MCF 10A (cell line): ENCODE results near the gene ERCC8. TPM values are rescaled to one million over a fixed set of nuclear protein-coding genes. Genes with fewer than 3 reads are reported as not detected.

Experiments
- BruUV-seq: library from RNA; stranded (reverse); fragments of 400-500 nt; replicated peaks from 2 replicates; lab custom pipeline; 2021; lab: Mats Ljungman, UMichigan
- CTCF ChIA-PET: fragments of 300-600 bp; sonication (Branson Sonifier 250); formaldehyde crosslinking; extraction: SDS; loops from one replicate; lab custom pipeline; 2021; ENCODE audit warnings: antibody characterized with exemption, inconsistent platforms; lab: Yijun Ruan, JAX
- POLR2A ChIA-PET: fragments of 300-600, 350-650 bp; sonication (Branson Sonifier 250); formaldehyde crosslinking; extraction: SDS; loops from one replicate; lab custom pipeline; 2020; ENCODE audit warnings: antibody characterized with exemption, inconsistent platforms; lab: Yijun Ruan, JAX
- DNase-seq: peaks from one replicate; pipeline ENCODE4 v3.0.0-alpha.2; 2018; ENCODE audit not compliant: unreplicated experiment
- H3K27ac Mint-ChIP-seq: one replicate; pipeline ENCODE4 v1.8.0; 2022; ENCODE audit warnings: mild to moderate bottlenecking, low read depth, mixed read lengths; ENCODE audit not compliant: unreplicated experiment
- H3K27me3 Mint-ChIP-seq: one replicate; pipeline ENCODE4 v1.8.0; 2022; ENCODE audit warnings: mixed read lengths; ENCODE audit not compliant: insufficient read depth, unreplicated experiment
- H3K36me3 Mint-ChIP-seq: one replicate; pipeline ENCODE4 v1.8.0; 2022; ENCODE audit warnings: mild to moderate bottlenecking, moderate library complexity, mixed read lengths; ENCODE audit not compliant: insufficient read depth, unreplicated experiment
- H3K4me1 Mint-ChIP-seq: one replicate; pipeline ENCODE4 v1.8.0; 2022; ENCODE audit warnings: mixed read lengths; ENCODE audit not compliant: insufficient read depth, unreplicated experiment
- H3K4me3 Mint-ChIP-seq: one replicate; pipeline ENCODE4 v1.8.0; 2022; ENCODE audit warnings: mild to moderate bottlenecking, moderate library complexity, mixed read lengths; ENCODE audit not compliant: unreplicated experiment
- H3K9me3 Mint-ChIP-seq: one replicate; pipeline ENCODE4 v1.8.0; 2022; ENCODE audit warnings: mixed read lengths; ENCODE audit not compliant: unreplicated experiment
- CTCF ChIP-seq: fragments of 200-600 bp; IDR thresholded peaks from one replicate; pipeline ENCODE4 v1.8.0; 2022; ENCODE audit warnings: antibody characterized with exemption, mild to moderate bottlenecking; ENCODE audit not compliant: unreplicated experiment
- intact Hi-C: fragments of 100-400 bp; cut with micrococcal nuclease; formaldehyde crosslinking; loops from 2 replicates; pipeline ENCODE4 v1.14.1; 2022
- total RNA-seq: library from RNA; stranded (reverse); gene quantifications from 2 replicates; pipeline ENCODE4 v1.2.3, GENCODE V29; 2022

The ERCC8 gene
- total RNA-seq, 1 experiment from 2014 or later: 17.2 TPM

DNA sequence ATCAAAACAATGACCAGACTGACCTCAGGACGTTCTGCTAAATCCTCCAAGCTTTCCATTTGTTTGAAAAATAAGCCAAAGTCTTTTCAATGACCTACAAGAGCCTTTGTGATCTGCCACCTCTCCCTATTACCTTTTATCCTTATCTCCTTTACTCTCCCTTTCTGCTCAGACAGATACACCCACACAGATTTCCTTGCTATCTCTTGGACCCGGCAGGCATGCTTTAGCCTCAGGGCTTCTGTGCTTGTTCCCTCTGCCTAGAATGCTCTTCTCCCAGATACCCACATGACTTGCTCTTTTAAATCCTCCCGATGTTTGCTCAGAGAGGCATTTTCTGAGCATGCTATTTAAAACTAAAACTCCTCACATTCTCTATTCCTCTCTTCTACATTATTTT, 91.9 kb downstream of the ERCC8 start:
- no TSS peak for BruUV-seq
- intact Hi-C loops: no loop called here
- ChIA-PET CTCF (interaction anchor here (0.7 to 1.3 kb wide), 2 partner anchors 8 to 58 kb away, joined by 3 read pairs; no protein-coding TSS in a partner anchor), POLR2A (interaction anchor here (1.2 to 2.7 kb wide), 3 partner anchors 9 to 153 kb away, joined by 4 to 10 read pairs (median 6); partner anchors contain the start of genes DEPDC1B, ELOVL7, ERCC8 and NDUFAF2)
- Mint-ChIP-seq H3K27me3 (no peaks in the 10 kb centered on the region), H3K4me1 (peaks cover 7% of the 10 kb centered on the region), H3K36me3 (no peaks in the 10 kb centered on the region), H3K9me3 (no peaks in the 10 kb centered on the region), H3K4me3 (no peak overlapping the region), H3K27ac (no peak overlapping the region)
- TF ChIP-seq CTCF: no peak
- no peak for DNase-seq

GRCh38 chr5:60852317-60852716, 92.6 kb downstream of the ERCC8 start:
- no peak for DNase-seq
- Mint-ChIP-seq H3K36me3 (no peaks in the 10 kb centered on the region), H3K4me1 (peaks cover 7% of the 10 kb centered on the region), H3K27ac (no peak overlapping the region), H3K4me3 (no peak overlapping the region), H3K27me3 (no peaks in the 10 kb centered on the region), H3K9me3 (no peaks in the 10 kb centered on the region)
- POLR2A ChIA-PET: interaction anchor here (1.2 to 2.7 kb wide), 3 partner anchors 8 to 153 kb away, joined by 4 to 10 read pairs (median 6); partner anchors contain the start of genes DEPDC1B, ELOVL7, ERCC8 and NDUFAF2
- intact Hi-C loops: no loop called here
- BruUV-seq: no TSS peak
- CTCF ChIA-PET: interaction anchor here (0.6 to 1.0 kb wide), 4 partner anchors 17 to 174 kb away, joined by 3 to 4 read pairs (median 3); no protein-coding TSS in a partner anchor
- no peak for TF ChIP-seq CTCF

GRCh38 chr5:60851626-60852025, 93.2 kb downstream of the ERCC8 start:
- H3K9me3 Mint-ChIP-seq: no peaks in the 10 kb centered on the region
- no peak for TF ChIP-seq CTCF
- H3K36me3 Mint-ChIP-seq: no peaks in the 10 kb centered on the region
- BruUV-seq: no TSS peak
- intact Hi-C loops: no loop called here
- H3K4me3 Mint-ChIP-seq: no peak overlapping the region
- no peak overlapping the region for H3K27ac Mint-ChIP-seq
- no peak for DNase-seq
- POLR2A ChIA-PET: interaction anchor here (2.1 kb wide), 1 partner anchor 94 kb away, joined by 6 read pairs; the partner anchor contains the start of genes ERCC8 and NDUFAF2
- CTCF ChIA-PET: interaction anchor here (0.6 to 1.0 kb wide), 3 partner anchors 19 to 174 kb away, joined by 3 to 4 read pairs (median 3); no protein-coding TSS in a partner anchor
- H3K4me1 Mint-ChIP-seq: peaks cover 7% of the 10 kb centered on the region
- no peaks in the 10 kb centered on the region for H3K27me3 Mint-ChIP-seq

DNA sequence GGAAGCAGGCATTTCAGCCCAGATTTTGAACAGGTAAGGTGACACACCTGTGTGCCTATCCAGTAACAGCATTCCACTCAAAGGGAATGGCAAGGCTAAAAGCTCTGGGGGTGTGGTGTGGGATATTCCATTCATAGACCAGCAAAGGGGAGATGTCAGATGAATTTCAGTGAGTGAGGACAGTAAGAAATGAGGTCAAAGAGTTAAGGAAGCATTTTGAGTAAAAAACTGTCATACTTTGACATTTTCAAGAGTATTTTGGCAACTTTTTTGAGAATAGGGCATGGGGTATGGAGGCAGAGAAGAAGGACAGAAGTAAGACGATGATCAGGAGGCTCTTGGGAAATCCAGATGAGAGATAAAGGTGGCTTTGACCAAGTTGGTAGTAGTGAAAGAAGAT, 98.6 kb downstream of the ERCC8 start:
- intact Hi-C loops: no loop called here
- H3K36me3 Mint-ChIP-seq: no peaks in the 10 kb centered on the region
- ChIA-PET CTCF (no interaction called here), POLR2A (no interaction called here)
- H3K27ac Mint-ChIP-seq: no peak overlapping the region
- H3K9me3 Mint-ChIP-seq: no peaks in the 10 kb centered on the region
- H3K4me1 Mint-ChIP-seq: peaks cover 18% of the 10 kb centered on the region
- BruUV-seq: no TSS peak
- H3K27me3 Mint-ChIP-seq: no peaks in the 10 kb centered on the region
- no peak for DNase-seq
- TF ChIP-seq CTCF: no peak
- H3K4me3 Mint-ChIP-seq: no peak overlapping the region
